Neural cell (in vitro differentiated cells): Measurements from ENCODE around the gene NR2C1.

Experiments used
- CTCF ChIP-seq: fragments of 450-650 bp; IDR thresholded peaks from 2 replicates; pipeline ENCODE4 v1.5.1; 2014; ENCODE audit warnings: antibody characterized with exemption, mild to moderate bottlenecking, moderate library complexity; ENCODE audit not compliant: poor library complexity, severe bottlenecking
- EP300 ChIP-seq: fragments of 450-650 bp; conservative IDR thresholded peaks from 2 replicates; pipeline ENCODE4 v1.6.1; 2014; ENCODE audit warnings: antibody characterized with exemption, mild to moderate bottlenecking, moderate library complexity; ENCODE audit not compliant: poor library complexity, severe bottlenecking
- EZH2 ChIP-seq: fragments of 200-600, 300-800 bp; shearing (Covaris generic), sonication (generic); IDR thresholded peaks from 2 replicates; pipeline ENCODE4 v1.6.1; 2014; ENCODE audit warnings: antibody characterized with exemption, low read length, borderline replicate concordance, mild to moderate bottlenecking; ENCODE audit not compliant: insufficient read depth, poor library complexity, severe bottlenecking
- POLR2AphosphoS5 ChIP-seq: IDR thresholded peaks from 2 replicates; pipeline ENCODE4 v1.6.1; 2012
- RAD21 ChIP-seq: fragments of 450-650 bp; conservative IDR thresholded peaks from 2 replicates; pipeline ENCODE4 v1.6.1; 2014; ENCODE audit warnings: antibody characterized with exemption, mild to moderate bottlenecking, moderate library complexity
- REST ChIP-seq: IDR thresholded peaks from 2 replicates; pipeline ENCODE4 v1.6.1; 2012; ENCODE audit warnings: borderline replicate concordance
- SMC3 ChIP-seq: fragments of 450-650 bp; conservative IDR thresholded peaks from 2 replicates; pipeline ENCODE4 v1.6.1; 2014; ENCODE audit warnings: antibody characterized with exemption, mild to moderate bottlenecking, moderate library complexity; ENCODE audit not compliant: poor library complexity
- TAF1 ChIP-seq: IDR thresholded peaks from 2 replicates; pipeline ENCODE4 v1.6.1; 2012; ENCODE audit warnings: low read depth

GRCh38 chr12:94997061-94997460 lies 76.4 kb downstream of the NR2C1 start:
- TF ChIP-seq EZH2 (no peak), CTCF (no peak), EP300 (no peak), POLR2AphosphoS5 (no peak), REST (no peak), TAF1 (no peak), SMC3 (no peak), RAD21 (no peak)
